SK-MEL-5 (cell line): Measurements from ENCODE around the gene E2F8. TPM values are rescaled to one million over a fixed set of nuclear protein-coding genes. Genes with fewer than 3 reads are reported as not detected.

Experiments
- DNase-seq: peaks from one replicate; pipeline ENCODE4 v3.0.0-alpha.2; 2016; ENCODE audit warnings: low read depth, low spot score
- in situ Hi-C: cut with HindIII; loops from 2 replicates; pipeline ENCODE4 v1.10.0; 2016; ENCODE audit warnings: low sequenced_read_pairs, high pct_unique_total_duplicates, low pct_unique_long_range_greater_than_20kb
- total RNA-seq: library from RNA; depleted of rRNA; stranded (reverse); fragments of >200 nt; shearing (Covaris generic); gene quantifications from 2 replicates; pipeline ENCODE4 v1.2.3, GENCODE V29; 2014

Gene E2F8
- total RNA-seq, 1 experiment from 2014 or later = 2.1 TPM

DNA sequence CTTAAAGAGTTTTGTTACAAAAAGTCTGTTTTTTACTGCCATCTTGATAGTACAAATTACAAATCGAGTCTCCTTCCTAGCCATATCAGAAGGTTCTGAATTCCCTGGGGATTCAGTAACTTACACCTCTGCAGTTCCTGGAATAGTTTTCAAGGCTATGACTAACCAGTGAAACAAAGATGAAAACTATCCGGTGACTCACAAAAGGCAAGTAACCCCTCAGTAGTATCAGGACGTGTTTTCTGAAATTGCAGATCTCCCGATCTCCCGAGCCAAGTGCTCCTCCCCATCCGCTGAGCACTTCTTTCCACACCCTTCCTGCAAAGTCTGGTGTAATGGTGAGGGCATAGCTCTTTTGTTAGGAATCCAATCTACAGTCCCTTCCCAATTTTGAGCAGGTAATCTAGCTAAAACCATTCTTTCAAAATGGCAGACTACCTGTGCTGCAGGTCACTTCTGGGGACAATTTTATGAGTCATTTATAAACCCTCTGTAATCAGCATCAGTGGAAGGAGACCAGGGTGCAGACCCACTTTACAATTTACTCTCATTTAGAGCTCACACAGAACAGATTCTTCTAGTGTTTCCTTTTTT lies 7.7 kb downstream of the E2F8 start:
- no peak for DNase-seq
- in situ Hi-C loops = no loop called here

DNA sequence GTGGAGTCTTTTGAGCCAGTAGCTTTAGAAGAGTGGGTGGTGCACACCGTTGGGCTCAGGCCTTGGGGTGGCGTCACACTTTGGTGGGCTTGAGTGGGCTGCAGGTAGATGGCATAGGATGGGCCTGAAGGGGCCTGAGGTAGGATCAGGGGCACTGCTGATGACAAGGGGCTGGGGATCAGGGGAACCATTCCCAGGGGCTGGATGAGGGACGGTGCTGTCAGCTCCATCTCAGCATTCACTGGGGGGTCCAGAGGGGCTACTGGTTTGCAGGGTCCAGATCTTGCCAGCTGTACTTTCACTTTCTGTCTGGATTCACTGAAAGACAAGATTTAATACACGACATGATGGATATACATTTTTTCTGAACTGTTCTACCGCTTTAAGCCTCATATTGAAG lies 11.1 kb downstream of the E2F8 start:
- DNase-seq = no peak
- in situ Hi-C loops = no loop called here

DNA sequence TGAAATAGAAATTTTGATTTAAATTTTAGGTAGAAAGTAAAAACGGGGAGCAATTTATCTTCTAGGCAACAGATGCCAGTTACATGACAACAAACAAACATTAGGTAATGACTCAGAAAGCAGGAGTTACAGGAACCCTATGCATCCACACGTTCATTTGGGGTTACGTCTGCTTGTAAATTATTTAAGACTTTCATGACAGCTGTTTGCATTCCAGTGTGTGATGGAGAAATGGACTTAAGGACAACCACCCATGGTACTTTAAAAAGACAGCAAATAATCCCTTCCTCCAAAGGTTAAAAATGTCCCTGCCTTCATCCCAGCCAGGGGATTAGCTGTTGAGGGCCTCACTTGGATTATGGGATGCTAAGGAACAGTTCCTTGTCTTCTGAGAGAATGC lies 11.8 kb downstream of the E2F8 start:
- in situ Hi-C loops = no loop called here
- no peak for DNase-seq

- in situ Hi-C loops = no loop called here
- no peak for DNase-seq
Measured at GRCh38 chr11:19226378-19227195, 14.2 kb downstream of the E2F8 start.

DNA sequence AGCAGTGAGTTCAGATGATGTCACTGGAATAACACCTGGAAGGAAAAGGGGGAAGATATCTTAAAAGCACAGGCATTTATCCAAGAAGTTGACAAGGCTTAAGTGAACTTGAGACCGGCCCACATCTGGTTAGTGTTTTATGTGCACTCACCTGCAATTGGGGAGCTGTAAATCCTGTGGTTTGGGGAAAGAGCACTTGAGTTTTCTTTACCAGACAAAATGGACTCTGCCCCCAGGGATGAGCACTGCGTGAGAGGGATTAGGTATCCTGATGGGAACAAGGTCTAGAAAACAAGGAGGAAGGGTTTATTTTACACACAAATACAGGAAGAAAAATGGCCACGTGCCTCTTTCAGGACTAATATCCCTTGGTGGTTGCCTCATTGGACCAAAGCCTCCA lies 15.2 kb downstream of the E2F8 start:
- DNase-seq = no peak
- in situ Hi-C loops = no loop called here

DNA sequence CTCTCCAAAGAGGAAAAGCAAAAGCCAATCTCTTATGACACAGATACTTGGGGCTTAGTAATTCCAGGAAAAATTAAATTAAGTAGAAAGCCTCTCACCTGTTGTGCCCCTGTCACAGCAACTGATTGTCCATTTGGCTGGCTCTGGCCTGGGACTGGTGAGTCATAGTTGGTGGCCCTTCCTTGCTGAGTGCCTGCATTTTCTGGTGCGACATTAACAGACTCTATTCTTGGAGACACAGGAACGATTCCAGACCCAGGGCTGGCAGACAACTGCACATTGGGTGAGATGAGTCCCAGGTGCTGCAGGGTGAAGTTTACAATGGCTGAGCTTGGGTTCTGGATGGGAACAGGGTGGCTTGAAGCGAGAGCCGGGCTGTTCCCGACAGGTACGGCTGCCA lies 15.6 kb downstream of the E2F8 start:
- in situ Hi-C loops = no loop called here

DNA sequence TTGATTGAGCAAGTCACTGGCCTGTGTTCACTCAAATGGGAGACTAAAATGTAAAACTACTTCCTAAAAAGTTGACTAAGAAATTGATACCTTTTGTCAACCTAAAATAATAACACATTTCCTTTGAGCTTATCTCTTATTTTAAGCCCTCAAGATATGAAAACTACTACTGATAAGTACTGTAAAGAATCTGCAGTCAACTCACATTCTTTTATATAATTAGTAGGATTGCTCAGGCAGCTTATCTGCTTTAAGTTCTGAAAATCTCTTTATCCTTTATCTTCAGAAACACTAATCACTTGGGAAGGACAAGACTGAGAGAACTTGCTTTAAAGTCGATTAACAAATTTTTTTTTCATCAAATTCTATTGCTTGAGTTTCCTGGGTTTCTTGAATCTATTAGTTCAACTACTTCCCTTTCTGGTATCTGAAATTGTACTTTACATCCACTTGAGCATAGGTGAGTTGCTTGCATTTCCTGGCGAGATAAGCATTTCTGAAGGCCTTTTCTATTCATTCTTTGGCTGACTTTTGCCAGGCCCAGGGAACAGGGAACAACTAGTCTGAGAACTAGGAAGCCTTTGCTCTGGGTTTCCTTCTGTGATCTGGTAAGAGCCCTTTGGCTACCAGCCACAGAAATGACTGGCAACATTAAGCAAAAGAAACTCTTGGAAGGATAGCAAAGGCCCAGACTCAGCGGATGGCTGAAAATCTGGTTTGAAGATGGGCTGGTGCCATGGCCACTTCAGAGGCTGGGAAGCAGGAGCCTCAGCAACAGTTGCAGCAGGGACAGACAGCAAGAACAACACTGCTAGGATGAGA lies 19.6 kb downstream of the E2F8 start:
- in situ Hi-C loops = no loop called here
- DNase-seq = no peak

More for the DNA sequence above, 15.6 kb downstream of the E2F8 start:
- DNase-seq = no peak

- DNase-seq = no peak
- in situ Hi-C loops = no loop called here
Measured at GRCh38 chr11:19218786-19219460, 21.8 kb downstream of the E2F8 start.

- in situ Hi-C loops = no loop called here
Measured at GRCh38 chr11:19218216-19218615, 22.5 kb downstream of the E2F8 start.

GRCh38 chr11:19216709-19217374 lies 23.9 kb downstream of the E2F8 start:
- no peak for DNase-seq
- in situ Hi-C loops = no loop called here

More at GRCh38 chr11:19218216-19218615, 22.5 kb downstream of the E2F8 start:
- DNase-seq = no peak

- DNase-seq = no peak
Measured at GRCh38 chr11:19216021-19216420, 24.7 kb downstream of the E2F8 start.

DNA sequence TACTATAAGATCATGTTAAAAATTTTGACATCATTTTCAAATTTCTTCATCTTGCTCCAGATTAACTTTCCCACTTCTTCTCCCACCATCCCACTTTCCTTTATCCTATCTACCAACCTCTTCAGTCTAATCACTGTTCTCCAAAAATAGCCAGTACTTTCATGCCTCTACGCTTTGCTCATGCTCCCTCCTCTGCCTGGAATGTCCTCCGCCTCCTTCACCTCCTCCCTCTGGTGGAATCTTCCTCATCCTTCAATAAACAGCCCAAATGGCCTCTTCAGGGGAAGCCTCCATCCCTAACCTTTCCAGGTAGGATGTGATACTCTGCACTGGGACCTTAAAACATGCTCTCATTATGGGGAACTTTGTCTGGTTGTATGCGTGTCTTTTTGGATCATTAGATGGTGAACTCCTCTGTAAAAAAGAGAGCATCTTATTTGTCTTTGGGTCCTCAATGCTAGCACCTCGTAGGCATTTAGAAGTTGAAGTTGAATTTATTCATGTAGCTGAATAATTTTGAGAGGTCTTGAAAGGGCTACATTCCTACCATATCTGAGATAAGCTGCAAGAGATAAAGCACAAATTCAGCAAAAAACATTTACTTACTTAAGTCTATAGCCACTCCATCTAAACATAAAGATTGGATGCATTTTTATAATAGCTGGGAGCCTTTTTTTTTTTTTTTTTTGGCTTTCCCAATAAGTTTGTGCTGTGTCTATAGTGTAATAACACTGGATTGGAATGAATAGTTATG lies 31.0 kb downstream of the E2F8 start:
- no peak for DNase-seq
- in situ Hi-C loops = no loop called here

More at GRCh38 chr11:19216021-19216420, 24.7 kb downstream of the E2F8 start:
- in situ Hi-C loops = no loop called here

DNA sequence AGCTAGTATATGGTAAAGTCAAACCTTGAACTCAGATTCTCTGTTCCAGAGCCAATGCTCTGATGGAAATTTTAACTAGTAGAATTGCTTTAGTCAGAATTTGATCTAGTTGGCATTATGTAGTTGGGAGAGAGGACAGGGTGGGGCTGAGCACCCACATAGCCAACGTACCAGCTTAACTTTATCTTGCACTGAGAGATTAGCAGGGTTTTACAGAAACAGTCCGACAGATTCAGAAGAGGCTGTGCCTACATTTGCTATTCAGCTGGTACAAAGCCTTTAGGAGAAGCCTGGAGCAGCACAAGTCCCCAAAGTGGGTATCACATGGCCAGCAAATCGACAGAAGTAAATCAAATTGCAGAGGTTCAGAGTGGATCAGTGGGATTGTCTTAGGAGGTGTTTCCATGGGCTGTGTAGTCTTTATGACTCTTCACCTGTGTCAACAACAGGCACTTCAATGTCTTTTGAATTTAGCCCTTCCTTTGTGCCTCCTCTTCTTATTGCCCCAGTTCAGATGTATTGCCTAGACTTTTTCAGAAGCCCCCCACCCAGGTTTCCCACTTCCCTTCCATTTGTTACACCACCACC lies 31.7 kb downstream of the E2F8 start:
- no peak for DNase-seq
- in situ Hi-C loops = no loop called here

GRCh38 chr11:19208181-19208580 lies 32.6 kb downstream of the E2F8 start:
- no peak for DNase-seq
- in situ Hi-C loops = no loop called here

GRCh38 chr11:19204836-19205235 lies 35.9 kb downstream of the E2F8 start:
- in situ Hi-C loops = no loop called here
- DNase-seq = no peak

DNA sequence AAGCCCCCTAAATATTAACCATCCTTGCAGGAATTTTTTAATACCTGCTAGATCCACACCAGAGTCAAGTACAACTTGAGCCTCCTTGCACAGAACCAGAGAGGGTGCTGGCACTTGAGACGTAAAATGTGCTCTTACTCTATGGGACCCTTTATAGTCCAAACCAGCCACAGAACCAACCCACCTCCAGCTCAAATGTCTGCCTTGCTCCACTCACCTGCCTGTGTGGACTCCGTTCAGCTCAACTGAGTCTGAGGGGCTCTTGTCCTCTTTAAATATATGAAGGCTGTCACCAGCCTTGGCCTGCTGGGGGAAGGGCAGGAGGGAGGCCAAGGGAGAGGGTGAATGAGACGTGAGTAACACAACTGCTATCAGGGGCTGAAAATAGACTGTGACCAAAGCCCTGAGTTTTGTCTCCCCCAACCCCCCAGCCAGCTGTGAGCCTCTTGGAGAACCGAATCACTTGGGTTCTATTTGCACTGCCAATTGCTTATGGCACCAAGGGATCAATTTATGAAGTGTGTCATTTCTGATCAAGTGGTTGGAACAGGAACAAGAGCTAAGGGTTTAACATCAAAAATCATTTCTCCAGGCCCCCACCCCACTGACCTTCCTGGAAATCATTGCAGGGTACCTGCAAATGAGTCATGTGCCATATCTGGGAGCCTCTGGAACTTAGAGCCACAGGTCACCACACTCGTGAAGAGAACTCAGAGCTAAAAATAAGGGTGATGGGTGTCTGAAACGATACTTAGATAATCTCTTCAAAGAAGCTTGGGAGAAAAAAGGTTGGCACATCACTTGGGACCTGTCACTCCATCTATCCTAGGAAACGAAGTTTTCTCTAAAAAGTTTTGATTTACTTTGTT lies 38.8 kb downstream of the E2F8 start, which contains the start of gene CSRP3:
Gene CSRP3, minus strand, starts transcription at position 247 of the 869 bp plus-strand sequence. CDS start 9,535 bp downstream, outside the sequence.
- no peak for DNase-seq
- in situ Hi-C loops = no loop called here
